Astrocyte of the cerebellum (primary cell): ENCODE measurements around the gene CDC34.

Experiments
- DNase-seq: peaks from one replicate; pipeline ENCODE4 v3.0.0-alpha.2; 2011; ENCODE audit warnings: low read depth
- H3K4me3 ChIP-seq: 2 replicates; pipeline ENCODE4 v1.5.1; 2011; ENCODE audit warnings: mild to moderate bottlenecking, low read depth, low read length, moderate library complexity
- CTCF ChIP-seq: IDR thresholded peaks from 2 replicates; pipeline ENCODE4 v1.5.1; 2012; ENCODE audit warnings: low read length, low read depth, moderate library complexity, mild to moderate bottlenecking; ENCODE audit errors: missing control alignments
- in situ Hi-C: cut with HindIII; loops from 2 replicates; pipeline ENCODE4 v1.10.0; 2017; ENCODE audit warnings: low sequenced_read_pairs

The CDC34 gene

GRCh38 chr19:570251-570686 is 38.7 kb downstream of the CDC34 start:
- no peak for DNase-seq
- H3K4me3 ChIP-seq = no peak overlapping the region
- in situ Hi-C loops = no loop called here
- no peak for TF ChIP-seq CTCF

- in situ Hi-C loops = no loop called here
- DNase-seq = no peak
- H3K4me3 ChIP-seq = peak overlapping the region; percentile 94
- no peak for TF ChIP-seq CTCF
Measured at GRCh38 chr19:570937-571565, 39.5 kb downstream of the CDC34 start.

- no peak for DNase-seq
- TF ChIP-seq CTCF = no peak
- H3K4me3 ChIP-seq = peak overlapping the region; percentile 94
- in situ Hi-C loops = no loop called here
Measured at GRCh38 chr19:571566-571974, 40.0 kb downstream of the CDC34 start.

- peak within 1 kb of the TSS; percentile 94 for H3K4me3 ChIP-seq
- in situ Hi-C loops = no loop called here
- DNase-seq = peak; percentile 93
- no peak for TF ChIP-seq CTCF
Measured at GRCh38 chr19:572140-572742, 40.7 kb downstream of the CDC34 start, which contains the start of gene BSG. Gene BSG (plus strand): TSS chr19:572596. CDS start chr19:572635, 39 bp downstream.

GRCh38 chr19:572743-573518 is 41.4 kb downstream of the CDC34 start:
- in situ Hi-C loops = no loop called here
- DNase-seq = no peak
- peak overlapping the region; percentile 94 for H3K4me3 ChIP-seq
- TF ChIP-seq CTCF = no peak

- in situ Hi-C loops = no loop called here
- H3K4me3 ChIP-seq = peak overlapping the region; percentile 94
- DNase-seq = no peak
- TF ChIP-seq CTCF = no peak
Measured at GRCh38 chr19:573519-573825, 41.9 kb downstream of the CDC34 start.
